DOHH2 (cell line): ENCODE results near the gene SLC25A25.

Experiments
- H3F3A ChIP-seq: fragments of 200-600 bp; sonication (generic), shearing (Covaris generic); 2 replicates; pipeline ENCODE4 v1.6.0; 2016; ENCODE audit warnings: antibody characterized with exemption, mild to moderate bottlenecking; ENCODE audit not compliant: control insufficient read depth, insufficient read depth
- H3K27ac ChIP-seq: fragments of 200-600 bp; sonication (generic); 2 replicates; pipeline ENCODE4 v1.5.1; 2014; ENCODE audit warnings: low read depth, mild to moderate bottlenecking, low read length, moderate library complexity
- H3K27me3 ChIP-seq: fragments of 200-600 bp; sonication (generic); 2 replicates; pipeline ENCODE4 v1.6.1; 2014; ENCODE audit warnings: mild to moderate bottlenecking, low read length, mixed read lengths; ENCODE audit not compliant: control insufficient read depth
- H3K36me3 ChIP-seq: fragments of 200-600 bp; sonication (generic); 2 replicates; pipeline ENCODE4 v1.6.1; 2014; ENCODE audit warnings: mild to moderate bottlenecking, low read length, moderate library complexity, mixed read lengths; ENCODE audit not compliant: control insufficient read depth
- H3K4me1 ChIP-seq: fragments of 200-600 bp; sonication (generic); 2 replicates; pipeline ENCODE4 v1.6.1; 2014; ENCODE audit warnings: mild to moderate bottlenecking, low read length, mixed read lengths; ENCODE audit not compliant: control insufficient read depth
- H3K4me2 ChIP-seq: fragments of 200-600 bp; sonication (generic); 2 replicates; pipeline ENCODE4 v1.6.0; 2014; ENCODE audit warnings: mild to moderate bottlenecking, low read length, moderate library complexity
- H3K4me3 ChIP-seq: fragments of 200-600 bp; sonication (generic); 2 replicates; pipeline ENCODE4 v1.5.1; 2014; ENCODE audit warnings: mild to moderate bottlenecking, low read length, mixed read lengths
- H3K79me2 ChIP-seq: fragments of 200-600 bp; sonication (generic); 2 replicates; pipeline ENCODE4 v1.6.1; 2014; ENCODE audit warnings: mild to moderate bottlenecking, low read length, mixed read lengths; ENCODE audit not compliant: control insufficient read depth
- H3K9me2 ChIP-seq: fragments of 200-600 bp; sonication (generic); replicated peaks from 2 replicates; pipeline ENCODE4 v1.6.1; 2014; ENCODE audit warnings: mild to moderate bottlenecking, low read length, mixed read lengths; ENCODE audit not compliant: control insufficient read depth
- H3K9me3 ChIP-seq: fragments of 200-600 bp; sonication (generic); 2 replicates; pipeline ENCODE4 v1.6.1; 2014; ENCODE audit warnings: antibody characterized with exemption, low read length, mixed read lengths; ENCODE audit not compliant: control insufficient read depth, insufficient read depth
- H4K20me1 ChIP-seq: fragments of 200-600 bp; sonication (generic); 2 replicates; pipeline ENCODE4 v1.6.0; 2014; ENCODE audit warnings: low read depth, mild to moderate bottlenecking, antibody characterized with exemption, low read length, moderate library complexity; ENCODE audit not compliant: control insufficient read depth, insufficient read depth
- CTCF ChIP-seq: fragments of 200-600 bp; sonication (generic); IDR thresholded peaks from one replicate; pipeline ENCODE4 v1.5.1; 2014; ENCODE audit warnings: antibody characterized with exemption, mild to moderate bottlenecking, low read depth, low read length; ENCODE audit not compliant: poor library complexity, severe bottlenecking
- EZH2phosphoT487 ChIP-seq: fragments of 200-600 bp; sonication (generic); IDR thresholded peaks from 2 replicates; pipeline ENCODE4 v1.6.1; 2017; ENCODE audit warnings: borderline replicate concordance, mild to moderate bottlenecking, antibody characterized with exemption, low read length, moderate library complexity, mixed read lengths

SLC25A25 gene

GRCh38 chr9:128082151-128082550, 14.1 kb downstream of the SLC25A25 start:
- Histone ChIP-seq H3K79me2 (peaks cover 54% of the 10 kb centered on the region), H3K4me1 (no peaks in the 10 kb centered on the region), H3K27me3 (no peaks in the 10 kb centered on the region), H3F3A (peaks cover 5% of the 10 kb centered on the region; the same call in 1 of the 2 replicates), H3K4me2 (no peak overlapping the region), H3K36me3 (peaks cover 5% of the 10 kb centered on the region), H3K9me3 (no peaks in the 10 kb centered on the region), H4K20me1 (no peaks in the 10 kb centered on the region; the same call in 1 of the 2 replicates), H3K4me3 (no peak overlapping the region), H3K27ac (no peak overlapping the region), H3K9me2 (no peaks in the 10 kb centered on the region)
- no peak for TF ChIP-seq CTCF
- no peak for TF ChIP-seq EZH2phosphoT487

- TF ChIP-seq EZH2phosphoT487 (no peak), CTCF (no peak)
- no peak overlapping the region for H3K4me3 ChIP-seq
- H3K9me2 ChIP-seq, result no peaks in the 10 kb centered on the region
- H3K79me2 ChIP-seq, result peaks cover 49% of the 10 kb centered on the region
- H3K4me2 ChIP-seq, result no peak overlapping the region
- no peaks in the 10 kb centered on the region for H3K9me3 ChIP-seq
- H3K36me3 ChIP-seq, result peaks cover 5% of the 10 kb centered on the region
- no peaks in the 10 kb centered on the region for H3K4me1 ChIP-seq
- peaks cover 5% of the 10 kb centered on the region; the same call in 1 of the 2 replicates for H3F3A ChIP-seq
- no peaks in the 10 kb centered on the region; the same call in 1 of the 2 replicates for H4K20me1 ChIP-seq
- no peak overlapping the region for H3K27ac ChIP-seq
- no peaks in the 10 kb centered on the region for H3K27me3 ChIP-seq
Observed at GRCh38 chr9:128084746-128085145, 16.7 kb downstream of the SLC25A25 start.

- no peak for TF ChIP-seq CTCF
- TF ChIP-seq EZH2phosphoT487, result no peak
- Histone ChIP-seq H3F3A (peaks cover 5% of the 10 kb centered on the region; the same call in 1 of the 2 replicates), H3K36me3 (peaks cover 5% of the 10 kb centered on the region), H3K79me2 (peaks cover 51% of the 10 kb centered on the region), H3K27ac (no peak overlapping the region), H3K27me3 (no peaks in the 10 kb centered on the region), H3K4me2 (no peak overlapping the region), H3K4me3 (no peak overlapping the region), H3K4me1 (no peaks in the 10 kb centered on the region), H4K20me1 (no peaks in the 10 kb centered on the region; the same call in 1 of the 2 replicates), H3K9me3 (no peaks in the 10 kb centered on the region), H3K9me2 (no peaks in the 10 kb centered on the region)
Observed at GRCh38 chr9:128085943-128086342, 17.9 kb downstream of the SLC25A25 start.
